ENCODE data around the gene CCR5AS.
"Not testable (repeated sequence)": the region's sequence is repeated elsewhere in the genome, so short reads cannot be mapped to it uniquely, and the experiment has no call there.

Gene CCR5AS

GRCh38 chr3:46389306-46389705 lies 17.6 kb downstream of the CCR5AS start:
- Histone ChIP-seq H3K23me2 (ENCODE audit: insufficient read length, low read depth, low read length, poor library complexity, severe bottlenecking) (no peaks in the 10 kb centered on the region), H2BK12ac (ENCODE audit: insufficient read length, low read depth, low read length) (no peak overlapping the region), H2BK20ac (ENCODE audit: low read depth, low read length, poor library complexity, severe bottlenecking) (no peak overlapping the region), H3K27me3 (ENCODE audit: insufficient read depth, low read length) (no peaks in the 10 kb centered on the region), H3K27ac (ENCODE audit: insufficient read length, low read depth, low read length) (no peak overlapping the region), H2AFZ (ENCODE audit: low read length) (no peak overlapping the region), H3K23ac (ENCODE audit: insufficient read length, low read depth, low read length) (no peak overlapping the region), H4K8ac (replicated peaks; ENCODE audit: insufficient read length, low read depth, low read length) (no peak overlapping the region), H3K79me1 (ENCODE audit: insufficient read depth, low read depth, low read length, poor library complexity, severe bottlenecking) (no peaks in the 10 kb centered on the region), H4K5ac (ENCODE audit: insufficient read length, low read depth, low read length) (no peak overlapping the region), H2BK5ac (ENCODE audit: insufficient read length, low read length) (no peak overlapping the region), H3K4me2 (ENCODE audit: insufficient read depth, insufficient read length, low read length) (no peak overlapping the region), H3K4ac (ENCODE audit: low read depth, low read length) (no peak overlapping the region), H2BK120ac (ENCODE audit: low read depth, low read length, poor library complexity, severe bottlenecking) (no peak overlapping the region), H2AK5ac (ENCODE audit: insufficient read length, low read length) (no peak overlapping the region), H3K9ac (ENCODE audit: extremely low read depth, insufficient read length, low read length) (no peak overlapping the region), H4K91ac (ENCODE audit: insufficient read length, low read depth, low read length) (no peak overlapping the region), H3K18ac (ENCODE audit: insufficient read length, low read depth, low read length) (no peak overlapping the region), H3K9me3 (ENCODE audit: control insufficient read depth, low read depth, low read length) (no peaks in the 10 kb centered on the region), H3K56ac (ENCODE audit: insufficient read length, low read depth, low read length) (no peak overlapping the region), H3K79me2 (ENCODE audit: insufficient read depth, low read length) (no peaks in the 10 kb centered on the region), H3T11ph (ENCODE audit: low read length) (no peak overlapping the region), H4K20me1 (ENCODE audit: control insufficient read depth, insufficient read depth, insufficient read length) (no peaks in the 10 kb centered on the region), H3K14ac (ENCODE audit: insufficient read depth, low read length) (no peak overlapping the region), H3K4me1 (ENCODE audit: insufficient read depth, low read length) (no peaks in the 10 kb centered on the region), H2BK15ac (ENCODE audit: low read depth, low read length) (no peak overlapping the region)
- no peak for DNase-seq
- TF ChIP-seq CTCF (conservative IDR thresholded peaks at IDR 0.05): no peak
- Mint-ChIP-seq H3K27me3 (ENCODE audit: low read depth) (peaks cover 2% of the 10 kb centered on the region; the same call in 1 of the 2 replicates), H3K4me3 (no peak overlapping the region), H3K4me1 (peaks cover 13 to 21% of the 10 kb centered on the region in 2 experiments), H3K27ac (no peak overlapping the region), H3K36me3 (ENCODE audit: insufficient read depth in 1 of 3, low read depth in 3 of 3) (no peaks in the 10 kb centered on the region), H3K9me3 (peaks cover 0 to 3% of the 10 kb centered on the region in 2 experiments; a peak in 2 of 5 replicates)
- WGBS (ENCODE audit: extremely low coverage, insufficient read length, low lambda C conversion rate): no CpG with 5 or more reads among the region's 6 CpGs

GRCh38 chr3:46388847-46389246 lies 18.0 kb downstream of the CCR5AS start:
- H2BK120ac ChIP-seq (ENCODE audit: low read depth, low read length, poor library complexity, severe bottlenecking); H3K79me2 ChIP-seq (ENCODE audit: insufficient read depth, low read length); H3K36me3 Mint-ChIP-seq (ENCODE audit: insufficient read depth in 1 of 3, low read depth in 3 of 3); H3K4ac ChIP-seq (ENCODE audit: low read depth, low read length); H2AFZ ChIP-seq (ENCODE audit: low read length); H3K4me2 ChIP-seq (ENCODE audit: insufficient read depth, insufficient read length, low read length); H2BK15ac ChIP-seq (ENCODE audit: low read depth, low read length); H3K79me1 ChIP-seq (ENCODE audit: insufficient read depth, low read depth, low read length, poor library complexity, severe bottlenecking); H2BK5ac ChIP-seq (ENCODE audit: insufficient read length, low read length); H3K4me3 Mint-ChIP-seq; H3K9me3 ChIP-seq (ENCODE audit: control insufficient read depth, low read depth, low read length); H3K9me3 Mint-ChIP-seq; H3K23ac ChIP-seq (ENCODE audit: insufficient read length, low read depth, low read length); H3K18ac ChIP-seq (ENCODE audit: insufficient read length, low read depth, low read length); H3K27me3 ChIP-seq (ENCODE audit: insufficient read depth, low read length); H3K9ac ChIP-seq (ENCODE audit: extremely low read depth, insufficient read length, low read length); H3K27me3 Mint-ChIP-seq (ENCODE audit: low read depth); H3K4me1 ChIP-seq (ENCODE audit: insufficient read depth, low read length); H3K14ac ChIP-seq (ENCODE audit: insufficient read depth, low read length); H3T11ph ChIP-seq (ENCODE audit: low read length); H2BK20ac ChIP-seq (ENCODE audit: low read depth, low read length, poor library complexity, severe bottlenecking); DNase-seq; H2BK12ac ChIP-seq (ENCODE audit: insufficient read length, low read depth, low read length); H4K20me1 ChIP-seq (ENCODE audit: control insufficient read depth, insufficient read depth, insufficient read length); H4K5ac ChIP-seq (ENCODE audit: insufficient read length, low read depth, low read length); H4K91ac ChIP-seq (ENCODE audit: insufficient read length, low read depth, low read length); H3K27ac Mint-ChIP-seq; H3K56ac ChIP-seq (ENCODE audit: insufficient read length, low read depth, low read length); H4K8ac ChIP-seq (replicated peaks; ENCODE audit: insufficient read length, low read depth, low read length); H2AK5ac ChIP-seq (ENCODE audit: insufficient read length, low read length); H3K27ac ChIP-seq (ENCODE audit: insufficient read length, low read depth, low read length); H3K23me2 ChIP-seq (ENCODE audit: insufficient read length, low read depth, low read length, poor library complexity, severe bottlenecking): not testable (repeated sequence)
- peaks cover 15 to 22% of the 10 kb centered on the region in 2 experiments for H3K4me1 Mint-ChIP-seq
- no CpG with 5 or more reads among the region's 4 CpGs for WGBS (ENCODE audit: extremely low coverage, insufficient read length, low lambda C conversion rate)
